Measurements from ENCODE around the gene TEX13D. TPM values are rescaled to one million over a fixed set of nuclear protein-coding genes. Genes with fewer than 3 reads are reported as not detected.
"Not testable (repeated sequence)": the region's sequence is repeated elsewhere in the genome, so short reads cannot be mapped to it uniquely, and the experiment has no call there.

TEX13D gene
- polyA plus RNA-seq: under 1 TPM in 1 of 2 donors, not detected in 1; 0.04 TPM

GRCh38 chrX:124332481-124333424, at the start of gene TEX13D:
Gene TEX13D, plus strand, starts transcription at chrX:124332660. Its CDS starts 258 bp downstream, at chrX:124332918.
- WGBS, 2 donors: 91 to 98% methylated on average over 57 of the region's 57 CpGs
- Histone ChIP-seq H3K27ac (ENCODE audit: low read depth in 2 of 2, low read length in 1 of 2) (no peak within 1 kb of the TSS), H3K27me3 (ENCODE audit: control insufficient read depth in 1 of 2, insufficient read depth in 2 of 2, low read length in 2 of 2) (no peaks in the 10 kb centered on the region), H3K9me3 (ENCODE audit: control insufficient read depth in 2 of 2, insufficient read depth in 1 of 2, low read depth in 1 of 2, low read length in 1 of 2) (no peaks in the 10 kb centered on the region), H3K36me3 (ENCODE audit: control insufficient read depth in 2 of 2, insufficient read depth in 2 of 2, low read length in 1 of 2) (no peaks in the 10 kb centered on the region), H3K4me3 (ENCODE audit: low read depth in 1 of 2, low read length in 2 of 2) (no peak within 1 kb of the TSS), H3K4me1 (ENCODE audit: control insufficient read depth in 2 of 2, insufficient read depth in 2 of 2, low read length in 1 of 2) (no peaks in the 10 kb centered on the region)

DNA sequence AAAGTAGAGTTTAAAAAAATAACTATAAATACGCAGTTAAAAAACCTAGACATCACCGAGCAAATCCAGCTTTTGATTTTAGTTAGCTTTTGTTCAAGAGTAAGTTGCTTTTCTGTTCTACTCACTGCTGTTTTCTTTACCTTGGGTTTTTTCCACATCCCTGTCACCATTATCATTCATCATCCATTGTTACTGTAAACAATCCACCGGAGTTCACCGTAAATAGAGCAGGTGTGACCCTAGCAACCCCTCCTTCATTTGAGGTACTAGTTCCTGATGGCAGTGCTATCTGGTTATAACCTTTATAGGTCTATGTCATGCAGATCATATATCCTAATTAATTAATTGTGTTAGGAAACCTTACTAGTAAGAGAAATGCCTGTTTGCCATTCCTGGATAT, 43.0 kb upstream of the TEX13D start:
- Histone ChIP-seq H3K4me3 (ENCODE audit: low read depth in 1 of 2, low read length in 2 of 2) (no peak overlapping the region), H3K27me3 (ENCODE audit: control insufficient read depth in 1 of 2, insufficient read depth in 2 of 2, low read length in 2 of 2) (no peaks in the 10 kb centered on the region), H3K4me1 (ENCODE audit: control insufficient read depth in 2 of 2, insufficient read depth in 2 of 2, low read length in 1 of 2) (no peaks in the 10 kb centered on the region), H3K27ac (ENCODE audit: low read depth in 2 of 2, low read length in 1 of 2) (no peak overlapping the region), H3K36me3 (ENCODE audit: control insufficient read depth in 2 of 2, insufficient read depth in 2 of 2, low read length in 1 of 2) (no peaks in the 10 kb centered on the region), H3K9me3 (ENCODE audit: control insufficient read depth in 2 of 2, insufficient read depth in 1 of 2, low read depth in 1 of 2, low read length in 1 of 2) (no peaks in the 10 kb centered on the region)
- WGBS, 2 donors: 35 to 41% methylated on average over 4 of the region's 4 CpGs

DNA sequence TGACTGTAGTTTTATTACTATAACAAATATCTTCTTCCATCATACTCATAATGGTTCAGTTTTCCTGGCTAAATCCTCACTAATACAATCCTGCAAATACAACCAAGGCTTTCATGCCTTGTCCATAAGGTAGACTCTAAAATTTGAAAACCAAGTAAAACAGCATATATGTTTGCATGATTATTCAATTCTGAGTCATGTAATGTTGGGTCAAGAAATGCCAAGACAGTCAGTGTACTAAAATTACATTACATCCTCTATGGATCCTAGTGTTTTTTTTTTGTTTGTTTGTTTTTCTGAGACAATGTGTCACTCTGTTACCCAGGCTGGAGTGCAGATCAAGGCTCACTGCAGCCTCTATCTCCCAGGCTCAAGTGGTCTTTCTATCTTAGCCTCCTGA, 38.6 kb upstream of the TEX13D start:
- Histone ChIP-seq H3K27me3 (ENCODE audit: control insufficient read depth in 1 of 2, insufficient read depth in 2 of 2, low read length in 2 of 2) (no peaks in the 10 kb centered on the region), H3K4me3 (ENCODE audit: low read depth in 1 of 2, low read length in 2 of 2) (no peak overlapping the region), H3K9me3 (ENCODE audit: control insufficient read depth in 2 of 2, insufficient read depth in 1 of 2, low read depth in 1 of 2, low read length in 1 of 2) (no peaks in the 10 kb centered on the region), H3K4me1 (ENCODE audit: control insufficient read depth in 2 of 2, insufficient read depth in 2 of 2, low read length in 1 of 2) (no peaks in the 10 kb centered on the region), H3K36me3 (ENCODE audit: control insufficient read depth in 2 of 2, insufficient read depth in 2 of 2, low read length in 1 of 2) (no peaks in the 10 kb centered on the region), H3K27ac (ENCODE audit: low read depth in 2 of 2, low read length in 1 of 2) (no peak overlapping the region)

DNA sequence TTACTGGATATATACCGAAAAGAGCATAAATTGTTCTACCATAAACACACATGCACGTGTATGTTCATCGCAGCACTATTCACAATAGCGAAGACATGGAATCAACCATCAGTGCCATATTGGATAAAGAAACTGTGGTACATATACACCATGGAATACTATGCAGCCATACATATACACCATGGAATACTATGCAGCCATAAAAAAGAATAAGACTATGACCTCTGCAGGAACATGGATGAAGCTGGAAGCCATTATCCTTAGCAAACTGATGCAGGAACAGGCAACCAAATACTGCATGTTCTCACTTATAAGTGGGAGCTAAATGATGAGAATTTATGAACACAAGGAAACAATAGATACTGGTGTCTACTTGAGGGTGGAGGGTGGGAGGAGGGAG, 33.1 kb upstream of the TEX13D start:
- H3K27me3 ChIP-seq (ENCODE audit: control insufficient read depth in 1 of 2, insufficient read depth in 2 of 2, low read length in 2 of 2); H3K4me3 ChIP-seq (ENCODE audit: low read depth in 1 of 2, low read length in 2 of 2); H3K27ac ChIP-seq (ENCODE audit: low read depth in 2 of 2, low read length in 1 of 2); H3K9me3 ChIP-seq (ENCODE audit: control insufficient read depth in 2 of 2, insufficient read depth in 1 of 2, low read depth in 1 of 2, low read length in 1 of 2); H3K4me1 ChIP-seq (ENCODE audit: control insufficient read depth in 2 of 2, insufficient read depth in 2 of 2, low read length in 1 of 2); H3K36me3 ChIP-seq (ENCODE audit: control insufficient read depth in 2 of 2, insufficient read depth in 2 of 2, low read length in 1 of 2): not testable (repeated sequence)
- 92 to 95% methylated on average over 4 of the region's 4 CpGs for WGBS, 2 donors

DNA sequence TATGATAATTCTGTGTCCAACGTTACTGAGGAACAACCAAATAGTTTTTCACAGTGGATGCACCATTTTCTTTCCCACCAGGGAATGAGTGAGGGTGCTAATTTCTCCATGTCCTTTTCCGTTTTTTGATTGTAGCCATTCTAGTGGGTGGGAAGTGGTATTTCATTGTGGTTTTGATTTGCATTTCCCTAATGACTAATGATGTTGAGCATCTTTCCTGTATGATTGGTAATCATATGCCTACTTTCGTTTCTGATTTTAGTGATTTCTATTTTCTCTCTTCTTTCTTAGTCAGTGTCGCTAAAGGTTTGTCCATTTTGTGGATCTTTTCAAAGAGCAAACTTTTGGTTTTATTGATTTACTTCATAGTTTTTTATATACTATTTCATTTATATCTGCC, 32.1 kb upstream of the TEX13D start:
- H3K27me3 ChIP-seq (ENCODE audit: control insufficient read depth in 1 of 2, insufficient read depth in 2 of 2, low read length in 2 of 2): peaks cover 0 to 2% of the 10 kb centered on the region in 2 donors
- WGBS, 2 donors: 58 to 77% methylated on average over 4 of the region's 4 CpGs
- no peaks in the 10 kb centered on the region for H3K36me3 ChIP-seq (ENCODE audit: control insufficient read depth in 2 of 2, insufficient read depth in 2 of 2, low read length in 1 of 2)
- no peaks in the 10 kb centered on the region for H3K4me1 ChIP-seq (ENCODE audit: control insufficient read depth in 2 of 2, insufficient read depth in 2 of 2, low read length in 1 of 2)
- H3K27ac ChIP-seq (ENCODE audit: low read depth in 2 of 2, low read length in 1 of 2): no peak overlapping the region
- no peaks in the 10 kb centered on the region for H3K9me3 ChIP-seq (ENCODE audit: control insufficient read depth in 2 of 2, insufficient read depth in 1 of 2, low read depth in 1 of 2, low read length in 1 of 2)
- no peak overlapping the region for H3K4me3 ChIP-seq (ENCODE audit: low read depth in 1 of 2, low read length in 2 of 2)

DNA sequence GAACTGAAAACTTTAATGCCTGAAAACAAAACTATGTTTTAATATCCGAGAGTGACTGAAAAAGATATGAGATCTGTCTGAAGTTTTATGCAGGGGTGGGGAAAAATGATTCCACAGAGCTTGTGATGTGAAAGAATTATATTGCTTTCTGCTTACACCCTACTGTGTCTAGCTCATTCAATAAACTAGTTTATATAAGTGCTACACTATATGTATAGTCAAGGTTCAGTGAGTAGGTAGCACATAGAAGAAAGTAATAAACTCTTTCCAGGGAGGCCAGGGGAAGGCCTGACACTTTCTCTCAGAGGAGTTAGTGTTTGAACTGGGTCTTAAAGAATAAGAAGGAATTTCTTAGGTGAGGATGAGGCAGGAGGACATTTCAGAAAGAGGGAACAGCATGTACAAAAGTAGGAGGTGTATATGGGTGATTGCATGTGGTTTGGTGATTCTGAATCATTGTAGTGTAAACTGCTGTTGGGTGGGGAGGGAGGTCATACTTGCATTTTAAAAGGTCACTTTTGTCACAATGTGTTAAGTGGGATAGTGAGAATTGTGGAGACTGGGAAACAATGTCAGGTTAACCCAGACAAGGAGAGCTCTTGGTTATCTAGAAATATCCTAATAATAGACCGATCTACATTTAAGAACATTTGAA, 25.1 kb upstream of the TEX13D start:
- Histone ChIP-seq H3K36me3 (ENCODE audit: control insufficient read depth in 2 of 2, insufficient read depth in 2 of 2, low read length in 1 of 2) (no peaks in the 10 kb centered on the region), H3K27me3 (ENCODE audit: control insufficient read depth in 1 of 2, insufficient read depth in 2 of 2, low read length in 2 of 2) (peaks cover 0 to 2% of the 10 kb centered on the region in 2 donors), H3K9me3 (ENCODE audit: control insufficient read depth in 2 of 2, insufficient read depth in 1 of 2, low read depth in 1 of 2, low read length in 1 of 2) (no peaks in the 10 kb centered on the region), H3K4me3 (ENCODE audit: low read depth in 1 of 2, low read length in 2 of 2) (no peak overlapping the region), H3K27ac (ENCODE audit: low read depth in 2 of 2, low read length in 1 of 2) (no peak overlapping the region), H3K4me1 (ENCODE audit: control insufficient read depth in 2 of 2, insufficient read depth in 2 of 2, low read length in 1 of 2) (no peaks in the 10 kb centered on the region)
- 67 to 84% methylated on average over 2 of the region's 2 CpGs for WGBS, 2 donors

DNA sequence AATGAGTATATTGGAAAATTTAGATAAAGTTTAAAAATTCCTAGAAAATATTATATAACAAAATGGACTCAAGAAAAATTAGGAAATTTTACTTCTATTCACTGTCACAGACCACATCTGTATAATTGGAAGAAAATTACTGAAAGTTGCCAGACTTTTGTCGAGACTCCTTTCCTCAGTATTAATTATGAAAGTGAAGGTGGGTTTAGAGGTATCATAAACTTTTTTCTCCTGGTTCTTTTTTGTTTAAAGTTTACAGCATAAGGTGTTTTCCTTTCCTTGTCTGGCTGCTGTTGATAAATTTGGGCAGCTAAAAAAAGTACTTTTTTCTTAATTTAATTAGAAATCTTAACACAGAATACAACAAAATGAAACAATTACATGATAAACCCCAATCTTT, 6.7 kb upstream of the TEX13D start:
- no peaks in the 10 kb centered on the region for H3K9me3 ChIP-seq (ENCODE audit: control insufficient read depth in 2 of 2, insufficient read depth in 1 of 2, low read depth in 1 of 2, low read length in 1 of 2)
- H3K27me3 ChIP-seq (ENCODE audit: control insufficient read depth in 1 of 2, insufficient read depth in 2 of 2, low read length in 2 of 2): no peaks in the 10 kb centered on the region
- H3K4me1 ChIP-seq (ENCODE audit: control insufficient read depth in 2 of 2, insufficient read depth in 2 of 2, low read length in 1 of 2): no peaks in the 10 kb centered on the region
- no peak overlapping the region for H3K4me3 ChIP-seq (ENCODE audit: low read depth in 1 of 2, low read length in 2 of 2)
- H3K27ac ChIP-seq (ENCODE audit: low read depth in 2 of 2, low read length in 1 of 2): no peak overlapping the region
- 71 to 85% methylated on average over 1 of the region's 1 CpG for WGBS, 2 donors
- no peaks in the 10 kb centered on the region for H3K36me3 ChIP-seq (ENCODE audit: control insufficient read depth in 2 of 2, insufficient read depth in 2 of 2, low read length in 1 of 2)

GRCh38 chrX:124328765-124329164, 3.7 kb upstream of the TEX13D start:
- Histone ChIP-seq H3K4me3 (ENCODE audit: low read depth in 1 of 2, low read length in 2 of 2) (no peak overlapping the region), H3K9me3 (ENCODE audit: control insufficient read depth in 2 of 2, insufficient read depth in 1 of 2, low read depth in 1 of 2, low read length in 1 of 2) (no peaks in the 10 kb centered on the region), H3K27me3 (ENCODE audit: control insufficient read depth in 1 of 2, insufficient read depth in 2 of 2, low read length in 2 of 2) (no peaks in the 10 kb centered on the region), H3K36me3 (ENCODE audit: control insufficient read depth in 2 of 2, insufficient read depth in 2 of 2, low read length in 1 of 2) (no peaks in the 10 kb centered on the region), H3K27ac (ENCODE audit: low read depth in 2 of 2, low read length in 1 of 2) (no peak overlapping the region), H3K4me1 (ENCODE audit: control insufficient read depth in 2 of 2, insufficient read depth in 2 of 2, low read length in 1 of 2) (no peaks in the 10 kb centered on the region)
- WGBS, 2 donors: 57 to 69% methylated on average over 1 of the region's 1 CpG

- Histone ChIP-seq H3K27me3 (ENCODE audit: control insufficient read depth in 1 of 2, insufficient read depth in 2 of 2, low read length in 2 of 2) (no peaks in the 10 kb centered on the region), H3K27ac (ENCODE audit: low read depth in 2 of 2, low read length in 1 of 2) (no peak overlapping the region), H3K36me3 (ENCODE audit: control insufficient read depth in 2 of 2, insufficient read depth in 2 of 2, low read length in 1 of 2) (no peaks in the 10 kb centered on the region), H3K9me3 (ENCODE audit: control insufficient read depth in 2 of 2, insufficient read depth in 1 of 2, low read depth in 1 of 2, low read length in 1 of 2) (no peaks in the 10 kb centered on the region), H3K4me1 (ENCODE audit: control insufficient read depth in 2 of 2, insufficient read depth in 2 of 2, low read length in 1 of 2) (no peaks in the 10 kb centered on the region), H3K4me3 (ENCODE audit: low read depth in 1 of 2, low read length in 2 of 2) (no peak overlapping the region)
- 81 to 92% methylated on average over 6 of the region's 6 CpGs for WGBS, 2 donors
Observed at GRCh38 chrX:124333862-124334261, 1.4 kb downstream of the TEX13D start.
